ENCODE measurements around the gene PKIG.

Gene PKIG

DNA sequence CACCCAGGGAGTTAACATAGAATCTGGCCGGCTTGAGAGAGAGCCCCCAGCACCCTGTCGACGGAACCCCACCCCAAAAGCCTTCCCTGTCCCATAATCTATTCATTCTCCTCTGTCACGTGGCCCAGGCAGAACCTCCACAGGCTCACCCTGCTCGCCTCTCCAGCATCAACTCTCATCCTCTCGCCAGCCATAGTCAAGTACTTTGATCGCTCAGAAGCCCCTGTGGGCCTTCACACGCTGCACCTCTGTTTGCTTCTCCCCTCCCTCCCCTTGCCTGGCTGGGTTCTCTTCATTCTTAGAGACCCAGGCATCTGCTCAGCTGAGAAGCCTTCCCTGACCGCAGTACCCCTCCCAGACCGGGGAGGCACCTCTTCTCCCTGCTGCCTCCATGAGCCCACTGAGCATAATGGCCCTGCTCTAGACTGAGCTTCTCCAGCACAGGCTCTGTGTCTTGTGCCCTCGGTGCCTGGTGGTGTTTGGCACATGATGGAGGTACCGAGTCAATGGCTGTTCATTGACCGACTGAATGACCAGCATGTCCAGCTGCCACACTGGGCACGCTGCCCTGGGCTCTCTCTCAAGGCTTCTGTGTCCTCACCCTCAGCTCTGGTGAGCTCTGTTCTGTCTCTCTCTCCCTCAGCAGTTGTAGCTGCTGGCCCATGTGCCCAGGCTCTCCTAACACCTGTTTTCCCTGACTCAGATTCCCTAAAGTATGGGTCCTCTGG, 33.7 kb downstream of the PKIG start:
- in situ Hi-C loops (cut with HindIII; ENCODE audit: low sequenced_read_pairs): loop anchor here (5.0 kb wide), 3 partner anchors 51 to 234 kb away; no protein-coding TSS in a partner anchor

DNA sequence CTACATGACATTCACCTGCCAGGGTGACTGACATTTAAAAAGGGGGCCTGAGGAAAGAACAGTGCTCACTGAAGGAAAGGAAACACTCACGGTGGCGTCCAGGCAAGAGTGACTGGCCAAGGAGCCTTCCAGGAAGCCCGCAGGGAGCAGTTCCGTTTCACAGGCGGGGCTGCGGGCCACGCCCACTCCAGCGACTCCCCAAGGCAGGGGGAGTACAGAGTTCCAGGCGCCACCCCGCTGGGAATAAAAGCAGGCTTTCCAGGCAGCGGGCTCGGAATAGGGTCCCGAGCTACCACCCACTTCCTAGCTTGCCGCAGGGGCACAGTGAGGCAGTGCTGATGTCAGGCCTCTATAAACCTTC, 34.2 kb downstream of the PKIG start:
- in situ Hi-C loops (cut with HindIII; ENCODE audit: low sequenced_read_pairs): loop anchor here (5.0 kb wide), 3 partner anchors 51 to 234 kb away; no protein-coding TSS in a partner anchor

DNA sequence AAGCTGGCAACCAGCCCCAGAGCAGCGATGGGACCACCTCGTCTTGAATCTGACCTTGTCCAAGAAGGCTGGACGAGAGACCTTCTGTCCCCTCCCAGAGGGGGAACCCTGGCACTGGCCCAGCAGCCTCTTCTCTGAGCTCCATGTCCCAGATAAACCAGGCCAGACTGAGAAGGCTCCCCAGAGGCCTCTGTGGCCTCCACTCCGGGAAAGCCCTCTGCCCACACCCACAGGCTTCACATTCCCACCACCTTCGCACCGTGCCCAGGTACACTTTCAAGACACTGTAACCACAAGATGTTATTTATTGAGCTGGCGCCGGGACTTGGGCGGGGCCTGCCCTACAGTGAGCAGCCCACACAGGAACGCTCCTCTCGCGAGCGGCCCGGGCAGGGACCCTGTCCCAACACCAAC, 35.9 kb downstream of the PKIG start:
- in situ Hi-C loops (cut with HindIII; ENCODE audit: low sequenced_read_pairs): loop anchor here (5.0 kb wide), 3 partner anchors 49 to 236 kb away; no protein-coding TSS in a partner anchor

DNA sequence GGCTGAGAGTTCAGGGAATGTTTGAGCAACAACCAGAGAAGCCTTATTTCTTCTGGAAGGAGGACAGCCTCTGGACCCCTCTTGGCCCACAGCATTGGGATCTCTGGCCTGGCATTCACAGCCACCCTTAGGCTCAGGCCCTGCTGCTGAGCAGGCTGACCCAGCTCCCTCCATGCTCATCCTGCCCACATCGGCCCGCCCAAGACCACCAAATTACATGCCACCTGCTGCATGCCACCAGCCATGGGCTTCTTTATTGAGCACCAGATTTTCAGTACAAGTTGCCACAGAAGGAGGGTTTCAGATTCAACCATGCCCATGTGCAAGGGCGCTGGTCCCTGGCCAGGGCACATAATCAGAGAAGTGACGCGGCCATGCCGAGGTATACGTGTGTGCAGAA, 36.9 kb downstream of the PKIG start:
- in situ Hi-C loops (cut with HindIII; ENCODE audit: low sequenced_read_pairs): loop anchor here (5.0 kb wide), 3 partner anchors 48 to 237 kb away; no protein-coding TSS in a partner anchor

DNA sequence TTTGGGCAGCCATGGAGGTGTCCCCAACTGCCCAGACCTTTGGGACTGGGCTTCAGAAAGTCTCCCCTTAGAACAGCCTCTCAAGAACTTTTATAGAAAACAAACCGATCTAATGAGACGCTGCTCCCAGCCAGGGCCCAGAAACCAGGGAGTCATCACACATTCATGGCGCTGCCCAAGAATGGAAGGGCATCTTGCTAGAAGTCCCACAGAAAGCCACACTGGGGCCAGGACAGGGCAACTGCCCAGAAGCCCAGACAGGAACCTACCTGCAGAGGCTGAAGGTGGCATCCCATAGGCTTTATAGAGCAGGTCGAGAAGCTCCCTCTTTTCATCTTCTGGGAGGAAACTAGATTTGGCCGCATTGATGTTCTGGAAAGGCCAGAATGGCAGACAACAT, 37.7 kb downstream of the PKIG start:
- in situ Hi-C loops (cut with HindIII; ENCODE audit: low sequenced_read_pairs): no loop called here

DNA sequence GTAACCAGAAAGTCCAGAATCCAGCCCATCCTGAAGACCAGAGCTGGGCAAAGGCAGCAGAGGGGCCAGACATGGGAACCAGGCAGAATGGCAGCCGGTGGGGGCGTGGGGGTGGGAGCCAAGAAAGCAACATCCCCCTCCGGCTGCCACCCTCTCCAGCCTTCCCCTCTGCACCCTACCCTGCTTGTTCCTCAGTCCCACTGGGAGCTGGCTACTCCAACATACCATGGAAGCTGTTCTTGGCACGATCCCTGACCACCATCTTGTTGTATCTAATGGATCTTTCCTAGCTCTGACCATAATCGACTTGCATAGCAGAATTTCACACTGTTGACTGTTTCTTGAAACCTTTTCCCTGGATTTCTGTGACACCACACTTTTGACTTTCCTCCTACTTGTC, 38.9 kb downstream of the PKIG start:
- in situ Hi-C loops (cut with HindIII; ENCODE audit: low sequenced_read_pairs): no loop called here

DNA sequence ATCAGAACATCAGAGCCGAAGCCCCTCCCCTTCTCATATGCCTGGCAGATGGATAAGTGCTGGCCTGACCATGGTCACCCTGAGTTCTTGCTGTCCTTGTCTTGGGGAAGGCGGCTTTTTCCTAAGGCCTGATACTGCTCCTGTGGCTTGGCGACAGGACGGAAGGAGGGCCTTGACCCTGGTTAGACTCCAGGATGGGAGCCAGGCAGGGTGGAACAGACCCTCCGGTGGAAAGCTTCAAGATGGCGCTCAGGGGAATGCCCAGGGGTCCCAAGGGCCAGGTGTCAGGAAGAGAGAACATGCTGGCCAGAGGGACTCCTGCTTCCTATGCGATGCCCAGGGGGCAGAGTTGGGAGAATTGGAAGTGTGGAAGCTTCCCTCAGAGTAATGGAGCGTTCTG, 39.6 kb downstream of the PKIG start:
- in situ Hi-C loops (cut with HindIII; ENCODE audit: low sequenced_read_pairs): no loop called here

DNA sequence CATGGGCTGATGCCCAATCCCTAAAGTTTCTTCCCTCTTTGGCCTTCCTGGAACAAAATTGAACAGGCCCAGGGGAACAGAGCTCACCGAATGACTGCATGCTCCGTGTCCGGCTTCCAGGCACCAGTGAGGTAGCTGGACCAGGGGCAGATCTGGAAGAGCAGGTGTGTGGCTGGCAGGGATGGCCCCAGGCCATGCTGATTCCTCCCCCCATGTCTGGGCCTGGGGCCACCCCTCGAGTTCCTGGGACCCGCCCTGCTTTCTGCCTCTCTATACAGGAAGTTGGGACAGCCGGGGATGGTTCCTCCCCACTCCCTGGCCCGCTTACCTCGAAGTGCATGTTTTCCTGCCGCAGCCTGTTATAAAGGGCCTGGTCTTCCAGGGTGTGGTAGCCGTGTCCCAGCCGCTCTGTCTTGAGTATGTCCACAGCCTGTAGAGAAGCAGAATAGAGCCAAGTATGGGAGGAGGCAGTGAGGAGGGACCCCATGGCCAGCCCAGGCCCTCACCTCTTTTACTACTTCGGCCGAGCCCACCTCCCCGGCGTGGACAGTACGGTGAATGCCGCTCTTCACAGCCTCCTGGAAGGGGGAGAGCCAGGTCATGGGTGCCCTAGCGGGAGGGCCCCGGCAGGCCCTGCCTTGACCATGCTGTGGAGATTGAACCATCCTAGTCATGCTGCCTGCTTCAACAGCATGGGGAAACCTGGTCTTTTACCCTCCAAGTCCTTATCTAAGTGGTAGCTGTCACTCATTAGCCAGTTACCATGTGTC, 40.3 kb downstream of the PKIG start:
- in situ Hi-C loops (cut with HindIII; ENCODE audit: low sequenced_read_pairs): no loop called here

DNA sequence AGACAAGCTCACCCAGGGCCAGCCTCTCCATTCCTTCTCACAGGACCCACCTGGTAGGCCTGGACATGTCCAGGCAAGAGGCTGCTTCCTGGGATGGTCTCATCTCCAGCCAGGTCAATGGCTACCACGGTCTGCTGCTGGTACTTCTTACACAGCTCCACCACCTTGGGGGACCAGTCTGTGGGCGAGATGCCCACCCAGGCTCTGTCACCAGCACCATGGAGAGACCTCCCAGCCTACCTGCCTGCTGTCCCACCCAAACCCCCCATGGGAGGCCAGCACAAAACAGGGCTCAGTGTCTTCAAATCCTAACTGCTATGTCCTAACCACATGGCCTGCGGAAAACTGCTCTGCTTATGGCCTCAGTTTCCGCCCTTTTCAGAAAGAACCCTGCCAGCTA, 41.8 kb downstream of the PKIG start:
- in situ Hi-C loops (cut with HindIII; ENCODE audit: low sequenced_read_pairs): no loop called here

DNA sequence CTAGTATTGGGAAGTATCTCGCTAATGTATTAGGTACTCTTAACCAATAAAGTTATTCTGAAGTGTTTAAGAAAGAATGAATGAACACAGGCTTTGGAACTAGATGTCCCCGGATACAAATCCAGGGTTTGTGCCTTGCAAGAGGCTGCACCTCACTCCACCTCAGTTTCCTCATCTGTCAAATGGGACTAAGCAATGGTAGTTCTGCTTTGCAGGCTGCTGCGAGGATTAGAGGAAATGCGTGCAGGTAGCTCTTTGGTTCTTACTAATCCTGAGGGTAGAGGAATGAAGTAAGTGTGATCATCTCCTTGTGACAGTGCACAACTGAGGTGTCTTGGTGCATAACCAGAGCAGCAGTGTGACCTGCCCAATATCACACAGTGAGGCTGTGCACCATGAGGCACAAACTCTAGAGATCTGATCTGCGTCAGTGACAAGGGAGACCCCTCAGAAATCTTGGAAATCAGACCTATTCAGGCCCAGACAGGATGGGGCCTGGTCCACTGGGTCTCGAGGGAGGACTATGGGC, 42.4 kb downstream of the PKIG start:
- in situ Hi-C loops (cut with HindIII; ENCODE audit: low sequenced_read_pairs): no loop called here

DNA sequence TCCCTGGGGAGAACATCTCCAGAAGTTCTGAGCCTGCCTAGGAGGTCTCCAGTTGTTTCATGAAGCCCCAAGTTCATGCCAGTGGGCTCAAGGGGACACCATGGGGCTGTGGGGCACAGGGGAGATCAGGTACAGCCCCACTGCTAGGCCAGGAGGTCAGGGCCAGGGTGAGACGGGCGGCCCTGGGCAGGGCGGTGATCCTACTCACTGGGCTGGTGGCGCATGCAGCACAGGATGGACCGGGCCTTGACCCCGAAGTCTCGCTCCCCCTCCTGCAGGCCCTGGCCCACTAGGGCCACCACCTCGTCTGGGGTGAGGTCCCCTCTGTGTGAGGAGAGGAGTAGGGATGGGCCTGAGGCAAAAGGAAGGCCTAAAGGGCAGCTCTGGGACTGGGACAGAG, 43.0 kb downstream of the PKIG start:
- in situ Hi-C loops (cut with HindIII; ENCODE audit: low sequenced_read_pairs): no loop called here

DNA sequence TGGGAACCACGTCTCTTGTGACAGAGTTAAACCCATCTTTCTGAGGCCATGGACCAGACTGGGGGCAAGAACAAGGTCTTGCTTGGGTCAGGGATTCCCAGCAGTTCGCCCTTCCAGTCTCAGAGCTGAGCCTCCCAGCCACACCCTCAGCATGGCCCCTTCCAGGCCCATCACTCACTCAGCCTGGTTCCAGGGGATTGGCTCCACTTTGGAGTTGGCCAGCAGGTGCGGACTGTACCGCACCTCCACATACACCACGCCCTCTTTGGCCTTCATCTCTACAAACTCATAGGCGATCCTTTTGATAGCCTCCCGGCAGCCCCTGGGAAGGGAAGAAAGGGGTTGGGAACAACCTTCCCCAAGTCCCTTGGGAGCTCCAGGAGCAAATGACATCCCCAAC, 43.9 kb downstream of the PKIG start:
- in situ Hi-C loops (cut with HindIII; ENCODE audit: low sequenced_read_pairs): no loop called here

DNA sequence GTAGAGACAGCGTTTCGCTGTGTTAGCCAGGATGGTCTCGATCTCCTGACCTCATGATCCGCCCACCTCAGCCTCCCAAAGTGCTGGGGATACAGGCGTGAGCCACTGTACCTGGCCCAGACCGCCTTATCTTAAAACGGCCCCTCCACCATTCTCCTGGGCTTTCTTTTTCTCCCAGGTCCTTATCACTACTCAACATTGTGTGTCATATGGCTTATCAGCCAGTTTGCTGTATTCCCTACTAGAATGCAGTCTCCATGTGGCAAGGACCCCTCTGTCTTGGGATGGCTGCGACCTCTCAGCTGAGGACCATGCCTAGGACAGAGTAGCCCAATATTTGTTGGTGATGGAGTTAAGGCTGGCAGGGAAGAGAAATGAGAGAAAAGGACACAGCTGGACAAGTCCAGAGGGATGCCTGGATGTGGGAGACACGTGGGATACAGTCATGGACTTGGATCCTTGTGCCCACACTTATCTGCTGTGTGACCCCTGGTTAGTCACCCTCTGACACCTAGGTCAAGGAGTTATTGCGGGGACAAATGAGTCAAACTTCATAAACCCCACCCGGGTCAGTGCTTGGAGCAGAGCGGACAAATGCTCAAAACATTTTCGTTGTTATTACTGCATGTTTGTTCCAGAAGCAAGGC, 45.1 kb downstream of the PKIG start:
- in situ Hi-C loops (cut with HindIII; ENCODE audit: low sequenced_read_pairs): no loop called here

DNA sequence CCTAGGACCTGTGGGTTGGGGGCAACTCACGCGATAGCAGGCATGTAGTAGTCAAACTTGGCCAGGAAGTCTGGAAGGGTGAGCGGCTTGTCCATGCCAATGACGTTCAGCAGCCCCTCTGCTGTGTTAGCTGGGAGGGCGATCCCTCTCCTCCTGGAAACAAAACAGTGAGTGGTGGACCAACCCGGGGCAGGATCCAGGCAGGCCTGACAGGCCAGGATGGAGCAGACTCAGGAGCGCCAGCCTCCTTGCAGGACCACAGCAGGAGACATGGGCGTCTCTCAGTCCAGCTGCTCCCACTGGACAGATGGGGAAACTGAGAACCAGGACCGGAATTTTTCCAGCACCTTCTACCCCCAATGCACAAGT, 46.6 kb downstream of the PKIG start:
- in situ Hi-C loops (cut with HindIII; ENCODE audit: low sequenced_read_pairs): no loop called here

DNA sequence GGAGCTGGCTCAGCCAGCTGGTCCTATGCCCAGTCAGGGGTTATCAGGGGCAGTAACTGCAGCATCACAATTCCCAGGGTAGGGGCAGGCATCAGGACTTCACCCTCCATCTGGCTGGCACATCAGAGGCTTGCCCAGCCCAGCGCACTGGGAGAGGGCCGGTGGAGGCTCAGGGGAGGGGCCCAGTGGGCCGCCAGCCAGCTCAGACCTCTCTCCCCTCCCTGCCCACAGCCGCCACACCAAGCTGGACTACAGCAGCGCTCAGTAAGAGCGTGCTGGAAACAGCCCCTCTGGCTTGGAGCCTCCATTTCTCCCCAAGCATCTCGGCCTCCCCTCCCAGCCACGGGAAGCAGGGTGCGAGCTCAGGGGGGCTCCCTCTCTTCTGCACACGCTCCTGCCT, 47.2 kb downstream of the PKIG start:
- in situ Hi-C loops (cut with HindIII; ENCODE audit: low sequenced_read_pairs): no loop called here

DNA sequence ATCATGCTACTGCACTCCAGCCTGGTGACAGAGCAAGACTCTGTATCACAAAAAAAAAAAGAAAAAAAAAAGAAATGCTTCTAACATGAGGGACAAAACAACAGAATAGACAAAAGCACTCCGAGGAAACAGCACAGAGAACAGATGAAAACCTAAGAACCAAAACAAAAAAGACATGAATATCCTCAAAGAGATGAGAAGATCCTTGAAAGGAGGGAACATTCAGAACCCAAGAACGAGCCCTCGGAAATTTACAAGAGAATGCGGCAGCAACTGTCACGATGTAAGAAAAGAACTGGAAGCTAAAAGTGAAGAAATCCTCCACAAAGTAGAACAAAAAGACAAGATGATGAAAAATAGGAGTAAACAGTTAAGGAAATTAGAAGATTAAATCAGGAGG, 47.9 kb downstream of the PKIG start:
- in situ Hi-C loops (cut with HindIII; ENCODE audit: low sequenced_read_pairs): no loop called here

DNA sequence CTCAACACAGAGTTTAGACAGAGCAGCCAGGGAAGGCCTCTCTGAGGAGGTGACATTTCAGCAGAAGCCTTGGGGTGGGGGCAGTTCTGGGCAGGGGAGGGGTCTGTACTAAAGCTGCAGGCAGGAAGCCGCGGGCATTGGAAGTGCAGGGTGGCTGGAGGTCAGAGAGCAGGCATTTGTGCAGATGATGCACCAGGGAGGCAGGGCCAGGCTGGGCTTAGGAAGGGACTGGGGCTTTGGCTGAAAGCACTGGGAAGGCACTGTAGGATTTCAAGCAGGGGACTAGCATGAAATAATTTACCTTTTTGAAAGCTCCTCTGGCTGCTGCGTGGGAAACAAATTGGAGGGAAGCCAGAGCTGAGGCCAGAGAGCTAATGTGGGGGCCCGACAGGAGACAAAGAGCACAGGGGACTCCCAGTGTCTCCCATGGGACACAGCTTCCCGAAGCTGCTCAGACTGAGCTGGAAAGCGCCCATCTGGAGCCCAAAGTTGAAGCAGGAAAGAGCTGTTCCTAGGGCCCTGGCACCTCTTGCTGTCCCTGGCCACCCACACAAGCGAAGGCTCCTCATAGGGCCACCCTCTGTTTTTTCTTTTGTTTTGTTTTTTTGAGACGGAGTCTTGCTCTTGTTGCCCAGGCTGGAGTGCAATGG, 49.8 kb downstream of the PKIG start:
- in situ Hi-C loops (cut with HindIII; ENCODE audit: low sequenced_read_pairs): no loop called here

DNA sequence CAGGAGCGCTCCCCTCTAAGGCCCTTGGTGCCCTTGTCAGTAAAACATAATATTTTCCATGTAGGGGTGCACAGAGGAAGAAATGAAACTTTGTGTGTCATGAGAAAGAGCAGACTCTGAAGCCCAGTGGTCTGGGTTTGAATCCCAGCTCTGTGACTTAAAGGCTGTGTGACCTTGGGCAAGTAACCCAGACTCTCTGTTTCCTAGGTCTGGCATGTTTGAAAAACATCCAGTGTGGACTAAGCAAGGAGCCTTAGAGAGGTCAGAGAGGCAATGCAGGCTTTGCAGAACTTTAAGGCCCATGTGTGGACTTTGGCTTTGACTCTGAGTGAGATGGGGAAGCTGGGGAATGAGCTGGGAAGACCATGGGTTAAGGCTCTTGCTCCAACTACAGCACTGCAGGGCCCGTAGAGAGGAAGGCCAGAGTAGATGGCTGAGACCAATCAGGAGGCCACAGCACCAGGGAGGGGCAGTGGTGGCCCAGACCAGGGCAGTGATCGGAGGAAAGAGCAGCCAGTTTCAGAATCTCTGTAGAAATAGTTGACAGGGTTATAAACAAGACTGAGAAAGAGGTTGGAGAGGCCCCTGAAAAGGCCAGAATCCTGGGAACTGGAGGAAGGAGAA, 50.9 kb downstream of the PKIG start:
- in situ Hi-C loops (cut with HindIII; ENCODE audit: low sequenced_read_pairs): no loop called here

DNA sequence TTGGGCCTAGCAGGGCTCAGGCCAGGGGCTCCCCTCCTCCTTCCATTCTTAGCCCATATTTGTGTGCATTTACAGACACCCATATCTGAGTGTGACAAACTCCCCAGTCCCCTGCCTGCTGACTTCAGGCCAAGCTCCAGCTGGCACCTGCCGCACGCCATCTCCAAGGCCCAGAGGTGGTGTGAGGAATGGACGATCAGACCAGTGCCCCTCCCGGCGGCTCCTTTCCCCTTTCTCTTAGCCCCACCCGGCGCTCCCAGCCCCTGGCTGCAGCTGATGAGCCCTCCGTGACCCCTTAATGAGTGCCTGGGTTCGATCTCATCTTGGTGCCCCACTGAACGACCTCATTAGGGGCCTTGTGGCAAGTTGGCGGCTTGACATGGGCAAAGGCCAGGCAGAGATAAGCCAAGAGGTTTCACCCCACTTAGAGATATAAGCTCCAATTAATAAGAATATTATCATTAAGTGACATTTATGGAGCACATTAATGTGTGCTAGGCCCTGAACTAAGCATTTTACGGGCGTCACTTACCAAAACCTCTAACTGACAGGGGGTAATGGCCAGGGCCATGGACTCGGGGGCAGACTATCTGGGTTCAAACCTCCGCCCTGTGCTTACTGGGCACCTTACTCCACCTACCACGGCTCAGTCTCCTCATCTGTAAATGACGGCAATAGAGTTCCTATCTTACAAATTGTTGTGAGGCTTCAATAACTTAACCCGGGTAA, 51.7 kb downstream of the PKIG start:
- in situ Hi-C loops (cut with HindIII; ENCODE audit: low sequenced_read_pairs): no loop called here

DNA sequence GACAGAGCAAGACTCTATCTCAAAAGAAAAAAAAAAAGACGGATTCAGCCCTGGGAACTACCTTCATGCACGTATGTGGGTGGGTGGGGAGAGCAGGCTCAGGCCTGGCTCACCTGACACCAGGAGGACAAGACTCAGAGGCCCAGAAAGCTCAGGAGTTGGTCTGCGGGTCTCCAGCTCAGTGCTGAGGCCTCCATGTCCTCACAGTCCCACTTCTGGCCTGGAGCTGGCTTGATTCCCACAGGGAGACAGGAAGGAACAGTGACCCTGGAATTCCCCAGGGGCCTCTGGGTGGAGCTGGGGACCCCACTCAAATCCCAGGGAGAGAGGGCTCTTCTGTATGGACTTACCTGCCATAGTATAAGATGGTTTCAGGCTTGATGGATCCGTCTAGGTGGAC, 53.5 kb downstream of the PKIG start:
- in situ Hi-C loops (cut with HindIII; ENCODE audit: low sequenced_read_pairs): no loop called here
